Measurements from ENCODE around the gene SMIM3. TPM values are rescaled to one million over a fixed set of nuclear protein-coding genes. Genes with fewer than 3 reads are reported as not detected.

The SMIM3 gene
- total and polyA plus RNA-seq, 2 of the 13 experiments (the other 11 are each of a cell fraction or from before 2014, with no cell fraction given): 11.6 to 96.7 TPM

DNA sequence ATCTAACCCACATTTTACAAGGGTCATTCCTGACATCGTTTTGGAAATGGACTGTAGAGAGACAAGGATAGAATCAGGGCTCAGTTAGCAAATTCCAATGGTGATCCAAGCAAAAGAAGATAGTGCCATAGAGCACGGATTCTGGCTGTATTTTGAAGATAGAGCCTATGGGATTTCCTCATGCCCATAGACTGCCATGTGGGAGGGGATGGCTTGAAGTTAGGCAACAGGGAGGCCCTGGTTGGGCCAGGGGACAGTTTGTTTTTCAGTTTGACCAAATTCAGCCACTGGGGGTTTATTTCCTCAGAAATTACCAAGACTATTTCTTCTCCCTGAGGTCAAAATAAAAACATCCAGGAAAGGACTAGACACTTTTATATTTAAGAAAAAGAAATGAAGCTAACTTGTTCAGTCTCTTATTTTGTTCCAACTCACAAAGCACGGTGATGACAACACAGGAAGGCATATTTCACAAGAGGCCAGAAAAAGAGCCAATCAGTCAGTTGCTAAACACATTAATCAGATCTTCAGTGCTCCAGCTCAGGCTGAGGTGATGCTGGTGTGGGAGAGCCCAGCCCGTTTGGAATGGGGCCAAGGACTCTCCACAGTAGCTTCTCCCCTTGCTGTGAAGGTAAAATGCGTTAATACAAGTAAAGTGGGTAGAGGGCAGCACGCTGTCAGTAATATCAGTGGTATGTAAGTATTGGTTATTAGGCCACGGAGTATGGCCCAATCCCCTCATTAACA, 15.4 kb upstream of the SMIM3 start (continued):
- TF ChIP-seq, protein P1, sequence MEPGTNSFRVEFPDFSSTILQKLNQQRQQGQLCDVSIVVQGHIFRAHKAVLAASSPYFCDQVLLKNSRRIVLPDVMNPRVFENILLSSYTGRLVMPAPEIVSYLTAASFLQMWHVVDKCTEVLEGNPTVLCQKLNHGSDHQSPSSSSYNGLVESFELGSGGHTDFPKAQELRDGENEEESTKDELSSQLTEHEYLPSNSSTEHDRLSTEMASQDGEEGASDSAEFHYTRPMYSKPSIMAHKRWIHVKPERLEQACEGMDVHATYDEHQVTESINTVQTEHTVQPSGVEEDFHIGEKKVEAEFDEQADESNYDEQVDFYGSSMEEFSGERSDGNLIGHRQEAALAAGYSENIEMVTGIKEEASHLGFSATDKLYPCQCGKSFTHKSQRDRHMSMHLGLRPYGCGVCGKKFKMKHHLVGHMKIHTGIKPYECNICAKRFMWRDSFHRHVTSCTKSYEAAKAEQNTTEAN (CRISPR knock-in tag; conservative IDR thresholded peaks at IDR 0.05): no peak
- TF ChIP-seq ZNF687 (CRISPR knock-in tag; IDR thresholded peaks at IDR 0.05): no peak
- no peak for TF ChIP-seq ZNF569 (CRISPR knock-in tag; IDR thresholded peaks at IDR 0.05; ENCODE audit: borderline replicate concordance)
- TF ChIP-seq ZNF44 (CRISPR knock-in tag; IDR thresholded peaks at IDR 0.05): no peak
- TF ChIP-seq SMARCE1 (IDR thresholded peaks at IDR 0.05; ENCODE audit: borderline replicate concordance): no peak
- TF ChIP-seq RFX5 (IDR thresholded peaks at IDR 0.05; ENCODE audit: low read depth, low read length): no peak
- TF ChIP-seq, protein P2, sequence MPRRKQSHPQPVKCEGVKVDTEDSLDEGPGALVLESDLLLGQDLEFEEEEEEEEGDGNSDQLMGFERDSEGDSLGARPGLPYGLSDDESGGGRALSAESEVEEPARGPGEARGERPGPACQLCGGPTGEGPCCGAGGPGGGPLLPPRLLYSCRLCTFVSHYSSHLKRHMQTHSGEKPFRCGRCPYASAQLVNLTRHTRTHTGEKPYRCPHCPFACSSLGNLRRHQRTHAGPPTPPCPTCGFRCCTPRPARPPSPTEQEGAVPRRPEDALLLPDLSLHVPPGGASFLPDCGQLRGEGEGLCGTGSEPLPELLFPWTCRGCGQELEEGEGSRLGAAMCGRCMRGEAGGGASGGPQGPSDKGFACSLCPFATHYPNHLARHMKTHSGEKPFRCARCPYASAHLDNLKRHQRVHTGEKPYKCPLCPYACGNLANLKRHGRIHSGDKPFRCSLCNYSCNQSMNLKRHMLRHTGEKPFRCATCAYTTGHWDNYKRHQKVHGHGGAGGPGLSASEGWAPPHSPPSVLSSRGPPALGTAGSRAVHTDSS (CRISPR knock-in tag; conservative IDR thresholded peaks at IDR 0.05): no peak
- no peak for TF ChIP-seq TARDBP (CRISPR knock-in tag; IDR thresholded peaks at IDR 0.05)
- no peak for TF ChIP-seq ZNF446 (CRISPR knock-in tag; IDR thresholded peaks at IDR 0.05)
- no peak for TF ChIP-seq GPBP1L1 (CRISPR knock-in tag; IDR thresholded peaks at IDR 0.05)
- TF ChIP-seq ZNF232 (CRISPR knock-in tag; IDR thresholded peaks at IDR 0.05; ENCODE audit: borderline replicate concordance): no peak
- no peak for TF ChIP-seq BATF2 (CRISPR knock-in tag; IDR thresholded peaks at IDR 0.05)
- TF ChIP-seq PHB2 (IDR thresholded peaks at IDR 0.05; ENCODE audit: partially characterized antibody): no peak
- TF ChIP-seq, protein P3, sequence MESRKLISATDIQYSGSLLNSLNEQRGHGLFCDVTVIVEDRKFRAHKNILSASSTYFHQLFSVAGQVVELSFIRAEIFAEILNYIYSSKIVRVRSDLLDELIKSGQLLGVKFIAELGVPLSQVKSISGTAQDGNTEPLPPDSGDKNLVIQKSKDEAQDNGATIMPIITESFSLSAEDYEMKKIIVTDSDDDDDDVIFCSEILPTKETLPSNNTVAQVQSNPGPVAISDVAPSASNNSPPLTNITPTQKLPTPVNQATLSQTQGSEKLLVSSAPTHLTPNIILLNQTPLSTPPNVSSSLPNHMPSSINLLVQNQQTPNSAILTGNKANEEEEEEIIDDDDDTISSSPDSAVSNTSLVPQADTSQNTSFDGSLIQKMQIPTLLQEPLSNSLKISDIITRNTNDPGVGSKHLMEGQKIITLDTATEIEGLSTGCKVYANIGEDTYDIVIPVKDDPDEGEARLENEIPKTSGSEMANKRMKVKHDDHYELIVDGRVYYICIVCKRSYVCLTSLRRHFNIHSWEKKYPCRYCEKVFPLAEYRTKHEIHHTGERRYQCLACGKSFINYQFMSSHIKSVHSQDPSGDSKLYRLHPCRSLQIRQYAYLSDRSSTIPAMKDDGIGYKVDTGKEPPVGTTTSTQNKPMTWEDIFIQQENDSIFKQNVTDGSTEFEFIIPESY (CRISPR knock-in tag; IDR thresholded peaks at IDR 0.05): no peak
- TF ChIP-seq SMC3 (IDR thresholded peaks at IDR 0.05; ENCODE audit: low read length): no peak
- 0 out of 2 replicates have a peak, but pooled peaks have one; percentile 42 for TF ChIP-seq FOSL2 (CRISPR knock-in tag; IDR thresholded peaks at IDR 0.05)
- no peak for TF ChIP-seq HOXA7 (CRISPR knock-in tag; IDR thresholded peaks at IDR 0.05)
- TF ChIP-seq RBFOX2 (IDR thresholded peaks at IDR 0.05; ENCODE audit: low read depth, low read length): no peak

All from HepG2 (cell line).